ENCODE results near the gene AIF1L. TPM values are rescaled to one million over a fixed set of nuclear protein-coding genes. Genes with fewer than 3 reads are reported as not detected.

AIF1L gene
- total RNA-seq, 1 experiment from 2014 or later = 103 TPM

DNA sequence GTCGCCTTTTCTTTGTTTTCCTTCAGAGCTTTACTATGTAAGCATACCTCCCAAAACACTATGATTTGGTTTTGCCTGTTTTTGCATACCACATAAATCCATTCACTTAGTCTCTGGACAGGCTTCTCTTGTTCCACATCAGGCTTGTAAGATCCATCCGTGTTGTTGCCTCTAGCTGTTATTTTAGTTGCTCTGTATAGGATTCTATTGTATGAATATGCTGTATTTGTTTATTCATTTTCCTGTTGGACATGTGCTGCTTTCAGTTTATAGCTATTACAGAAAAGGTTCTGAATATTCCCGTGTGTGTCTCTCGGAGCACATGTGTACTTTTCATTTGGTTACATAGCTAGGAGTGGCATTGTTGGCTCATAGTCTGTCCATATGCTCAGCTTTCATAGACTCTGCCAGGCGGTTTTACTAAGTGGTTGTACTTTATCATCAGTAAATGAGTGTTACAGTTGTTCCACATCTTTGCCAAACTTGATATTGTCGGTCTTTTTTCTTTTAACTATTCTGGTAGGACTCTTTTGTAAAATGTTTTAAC, 70.9 kb downstream of the AIF1L start (continued):
- TF ChIP-seq ZNF263 (CRISPR knock-in tag; IDR thresholded peaks at IDR 0.05; ENCODE audit: low read depth) = no peak
- TF ChIP-seq MXD4 (CRISPR knock-in tag; IDR thresholded peaks at IDR 0.05; ENCODE audit: borderline replicate concordance) = no peak
- no peak for TF ChIP-seq GABPB1 (CRISPR knock-in tag; IDR thresholded peaks at IDR 0.05)
- TF ChIP-seq NR1H2 (CRISPR knock-in tag; IDR thresholded peaks at IDR 0.05) = no peak
- TF ChIP-seq, protein P1, sequence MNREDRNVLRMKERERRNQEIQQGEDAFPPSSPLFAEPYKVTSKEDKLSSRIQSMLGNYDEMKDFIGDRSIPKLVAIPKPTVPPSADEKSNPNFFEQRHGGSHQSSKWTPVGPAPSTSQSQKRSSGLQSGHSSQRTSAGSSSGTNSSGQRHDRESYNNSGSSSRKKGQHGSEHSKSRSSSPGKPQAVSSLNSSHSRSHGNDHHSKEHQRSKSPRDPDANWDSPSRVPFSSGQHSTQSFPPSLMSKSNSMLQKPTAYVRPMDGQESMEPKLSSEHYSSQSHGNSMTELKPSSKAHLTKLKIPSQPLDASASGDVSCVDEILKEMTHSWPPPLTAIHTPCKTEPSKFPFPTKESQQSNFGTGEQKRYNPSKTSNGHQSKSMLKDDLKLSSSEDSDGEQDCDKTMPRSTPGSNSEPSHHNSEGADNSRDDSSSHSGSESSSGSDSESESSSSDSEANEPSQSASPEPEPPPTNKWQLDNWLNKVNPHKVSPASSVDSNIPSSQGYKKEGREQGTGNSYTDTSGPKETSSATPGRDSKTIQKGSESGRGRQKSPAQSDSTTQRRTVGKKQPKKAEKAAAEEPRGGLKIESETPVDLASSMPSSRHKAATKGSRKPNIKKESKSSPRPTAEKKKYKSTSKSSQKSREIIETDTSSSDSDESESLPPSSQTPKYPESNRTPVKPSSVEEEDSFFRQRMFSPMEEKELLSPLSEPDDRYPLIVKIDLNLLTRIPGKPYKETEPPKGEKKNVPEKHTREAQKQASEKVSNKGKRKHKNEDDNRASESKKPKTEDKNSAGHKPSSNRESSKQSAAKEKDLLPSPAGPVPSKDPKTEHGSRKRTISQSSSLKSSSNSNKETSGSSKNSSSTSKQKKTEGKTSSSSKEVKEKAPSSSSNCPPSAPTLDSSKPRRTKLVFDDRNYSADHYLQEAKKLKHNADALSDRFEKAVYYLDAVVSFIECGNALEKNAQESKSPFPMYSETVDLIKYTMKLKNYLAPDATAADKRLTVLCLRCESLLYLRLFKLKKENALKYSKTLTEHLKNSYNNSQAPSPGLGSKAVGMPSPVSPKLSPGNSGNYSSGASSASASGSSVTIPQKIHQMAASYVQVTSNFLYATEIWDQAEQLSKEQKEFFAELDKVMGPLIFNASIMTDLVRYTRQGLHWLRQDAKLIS (CRISPR knock-in tag; IDR thresholded peaks at IDR 0.05; ENCODE audit: borderline replicate concordance) = no peak
- TF ChIP-seq, protein P2, sequence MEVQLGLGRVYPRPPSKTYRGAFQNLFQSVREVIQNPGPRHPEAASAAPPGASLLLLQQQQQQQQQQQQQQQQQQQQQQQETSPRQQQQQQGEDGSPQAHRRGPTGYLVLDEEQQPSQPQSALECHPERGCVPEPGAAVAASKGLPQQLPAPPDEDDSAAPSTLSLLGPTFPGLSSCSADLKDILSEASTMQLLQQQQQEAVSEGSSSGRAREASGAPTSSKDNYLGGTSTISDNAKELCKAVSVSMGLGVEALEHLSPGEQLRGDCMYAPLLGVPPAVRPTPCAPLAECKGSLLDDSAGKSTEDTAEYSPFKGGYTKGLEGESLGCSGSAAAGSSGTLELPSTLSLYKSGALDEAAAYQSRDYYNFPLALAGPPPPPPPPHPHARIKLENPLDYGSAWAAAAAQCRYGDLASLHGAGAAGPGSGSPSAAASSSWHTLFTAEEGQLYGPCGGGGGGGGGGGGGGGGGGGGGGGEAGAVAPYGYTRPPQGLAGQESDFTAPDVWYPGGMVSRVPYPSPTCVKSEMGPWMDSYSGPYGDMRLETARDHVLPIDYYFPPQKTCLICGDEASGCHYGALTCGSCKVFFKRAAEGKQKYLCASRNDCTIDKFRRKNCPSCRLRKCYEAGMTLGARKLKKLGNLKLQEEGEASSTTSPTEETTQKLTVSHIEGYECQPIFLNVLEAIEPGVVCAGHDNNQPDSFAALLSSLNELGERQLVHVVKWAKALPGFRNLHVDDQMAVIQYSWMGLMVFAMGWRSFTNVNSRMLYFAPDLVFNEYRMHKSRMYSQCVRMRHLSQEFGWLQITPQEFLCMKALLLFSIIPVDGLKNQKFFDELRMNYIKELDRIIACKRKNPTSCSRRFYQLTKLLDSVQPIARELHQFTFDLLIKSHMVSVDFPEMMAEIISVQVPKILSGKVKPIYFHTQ (CRISPR knock-in tag; IDR thresholded peaks at IDR 0.05) = no peak
- no peak for TF ChIP-seq ZNF121 (CRISPR knock-in tag; IDR thresholded peaks at IDR 0.05)
- no peak for TF ChIP-seq MYBL2 (CRISPR knock-in tag; IDR thresholded peaks at IDR 0.05)

DNA sequence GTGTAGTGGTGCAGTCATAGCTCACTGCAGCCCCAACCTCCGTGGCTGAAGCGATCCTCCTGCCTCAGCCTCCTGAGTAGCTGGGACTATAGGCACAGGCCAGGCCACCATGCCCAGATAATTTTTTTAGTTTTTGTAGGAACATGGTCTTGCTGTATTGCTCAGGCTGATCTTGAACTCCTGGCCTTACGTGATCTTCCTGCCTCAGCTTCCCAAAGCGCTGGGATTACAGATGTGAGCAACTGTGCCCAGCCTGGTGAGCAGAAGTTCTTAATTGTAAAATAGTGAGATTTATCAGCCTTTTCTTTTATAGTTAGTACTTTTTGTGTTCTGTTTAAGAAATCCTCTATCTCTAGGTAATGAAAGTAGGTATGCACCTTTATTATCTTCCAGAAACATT, 71.6 kb downstream of the AIF1L start:
- no peaks in the 10 kb centered on the region for H3K4me1 Mint-ChIP-seq
- TF ChIP-seq, protein P3, sequence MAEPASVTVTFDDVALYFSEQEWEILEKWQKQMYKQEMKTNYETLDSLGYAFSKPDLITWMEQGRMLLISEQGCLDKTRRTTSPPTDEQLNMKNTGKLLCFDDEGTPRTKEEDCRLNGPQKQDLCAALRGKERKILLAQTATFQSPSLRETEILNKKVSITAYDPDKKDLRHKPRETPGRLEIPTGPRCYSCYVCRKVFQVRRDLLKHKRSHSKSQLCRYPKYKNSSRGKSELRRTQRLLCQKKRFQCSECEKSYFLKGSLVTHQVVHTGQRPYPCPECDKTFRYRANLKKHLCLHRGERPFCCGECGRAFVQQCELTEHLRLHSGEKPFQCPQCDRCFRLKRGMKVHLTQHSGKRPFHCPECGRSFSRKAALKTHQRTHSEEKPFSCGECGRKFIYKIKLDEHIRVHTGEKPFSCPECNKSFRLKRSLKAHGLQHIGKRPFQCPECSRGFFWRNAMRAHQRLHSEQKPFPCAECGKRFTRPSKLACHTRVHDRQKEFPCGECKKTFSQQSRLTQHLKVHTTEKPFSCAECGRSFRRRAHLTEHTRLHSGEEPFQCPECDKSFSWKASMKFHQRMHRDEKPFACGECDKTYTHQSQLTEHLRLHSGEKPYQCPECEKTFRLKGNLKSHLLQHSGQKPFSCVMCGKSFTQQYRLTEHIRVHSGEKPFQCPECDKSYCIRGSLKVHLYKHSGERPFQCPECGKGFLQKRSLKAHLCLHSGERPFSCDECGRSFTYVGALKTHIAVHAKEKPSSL (CRISPR knock-in tag; conservative IDR thresholded peaks at IDR 0.05) = no peak
- TF ChIP-seq SOX15 (CRISPR knock-in tag; IDR thresholded peaks at IDR 0.05) = no peak
- TF ChIP-seq, protein P4, sequence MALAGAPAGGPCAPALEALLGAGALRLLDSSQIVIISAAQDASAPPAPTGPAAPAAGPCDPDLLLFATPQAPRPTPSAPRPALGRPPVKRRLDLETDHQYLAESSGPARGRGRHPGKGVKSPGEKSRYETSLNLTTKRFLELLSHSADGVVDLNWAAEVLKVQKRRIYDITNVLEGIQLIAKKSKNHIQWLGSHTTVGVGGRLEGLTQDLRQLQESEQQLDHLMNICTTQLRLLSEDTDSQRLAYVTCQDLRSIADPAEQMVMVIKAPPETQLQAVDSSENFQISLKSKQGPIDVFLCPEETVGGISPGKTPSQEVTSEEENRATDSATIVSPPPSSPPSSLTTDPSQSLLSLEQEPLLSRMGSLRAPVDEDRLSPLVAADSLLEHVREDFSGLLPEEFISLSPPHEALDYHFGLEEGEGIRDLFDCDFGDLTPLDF (CRISPR knock-in tag; IDR thresholded peaks at IDR 0.05) = no peak
- TF ChIP-seq, protein P5, sequence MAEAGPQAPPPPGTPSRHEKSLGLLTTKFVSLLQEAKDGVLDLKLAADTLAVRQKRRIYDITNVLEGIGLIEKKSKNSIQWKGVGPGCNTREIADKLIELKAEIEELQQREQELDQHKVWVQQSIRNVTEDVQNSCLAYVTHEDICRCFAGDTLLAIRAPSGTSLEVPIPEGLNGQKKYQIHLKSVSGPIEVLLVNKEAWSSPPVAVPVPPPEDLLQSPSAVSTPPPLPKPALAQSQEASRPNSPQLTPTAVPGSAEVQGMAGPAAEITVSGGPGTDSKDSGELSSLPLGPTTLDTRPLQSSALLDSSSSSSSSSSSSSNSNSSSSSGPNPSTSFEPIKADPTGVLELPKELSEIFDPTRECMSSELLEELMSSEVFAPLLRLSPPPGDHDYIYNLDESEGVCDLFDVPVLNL (CRISPR knock-in tag; IDR thresholded peaks at IDR 0.05; ENCODE audit: borderline replicate concordance, low read depth) = no peak
- TF ChIP-seq, protein P6, sequence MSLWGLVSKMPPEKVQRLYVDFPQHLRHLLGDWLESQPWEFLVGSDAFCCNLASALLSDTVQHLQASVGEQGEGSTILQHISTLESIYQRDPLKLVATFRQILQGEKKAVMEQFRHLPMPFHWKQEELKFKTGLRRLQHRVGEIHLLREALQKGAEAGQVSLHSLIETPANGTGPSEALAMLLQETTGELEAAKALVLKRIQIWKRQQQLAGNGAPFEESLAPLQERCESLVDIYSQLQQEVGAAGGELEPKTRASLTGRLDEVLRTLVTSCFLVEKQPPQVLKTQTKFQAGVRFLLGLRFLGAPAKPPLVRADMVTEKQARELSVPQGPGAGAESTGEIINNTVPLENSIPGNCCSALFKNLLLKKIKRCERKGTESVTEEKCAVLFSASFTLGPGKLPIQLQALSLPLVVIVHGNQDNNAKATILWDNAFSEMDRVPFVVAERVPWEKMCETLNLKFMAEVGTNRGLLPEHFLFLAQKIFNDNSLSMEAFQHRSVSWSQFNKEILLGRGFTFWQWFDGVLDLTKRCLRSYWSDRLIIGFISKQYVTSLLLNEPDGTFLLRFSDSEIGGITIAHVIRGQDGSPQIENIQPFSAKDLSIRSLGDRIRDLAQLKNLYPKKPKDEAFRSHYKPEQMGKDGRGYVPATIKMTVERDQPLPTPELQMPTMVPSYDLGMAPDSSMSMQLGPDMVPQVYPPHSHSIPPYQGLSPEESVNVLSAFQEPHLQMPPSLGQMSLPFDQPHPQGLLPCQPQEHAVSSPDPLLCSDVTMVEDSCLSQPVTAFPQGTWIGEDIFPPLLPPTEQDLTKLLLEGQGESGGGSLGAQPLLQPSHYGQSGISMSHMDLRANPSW (CRISPR knock-in tag; conservative IDR thresholded peaks at IDR 0.05; ENCODE audit: low read depth) = no peak
- TF ChIP-seq ZNF138 (CRISPR knock-in tag; conservative IDR thresholded peaks at IDR 0.05) = no peak
- TF ChIP-seq SMAD4 (CRISPR knock-in tag; IDR thresholded peaks at IDR 0.05) = no peak
- TF ChIP-seq ZNF671 (CRISPR knock-in tag; IDR thresholded peaks at IDR 0.05) = no peak
- no peak for TF ChIP-seq ZNF232 (CRISPR knock-in tag; IDR thresholded peaks at IDR 0.05)
- TF ChIP-seq, protein P7, sequence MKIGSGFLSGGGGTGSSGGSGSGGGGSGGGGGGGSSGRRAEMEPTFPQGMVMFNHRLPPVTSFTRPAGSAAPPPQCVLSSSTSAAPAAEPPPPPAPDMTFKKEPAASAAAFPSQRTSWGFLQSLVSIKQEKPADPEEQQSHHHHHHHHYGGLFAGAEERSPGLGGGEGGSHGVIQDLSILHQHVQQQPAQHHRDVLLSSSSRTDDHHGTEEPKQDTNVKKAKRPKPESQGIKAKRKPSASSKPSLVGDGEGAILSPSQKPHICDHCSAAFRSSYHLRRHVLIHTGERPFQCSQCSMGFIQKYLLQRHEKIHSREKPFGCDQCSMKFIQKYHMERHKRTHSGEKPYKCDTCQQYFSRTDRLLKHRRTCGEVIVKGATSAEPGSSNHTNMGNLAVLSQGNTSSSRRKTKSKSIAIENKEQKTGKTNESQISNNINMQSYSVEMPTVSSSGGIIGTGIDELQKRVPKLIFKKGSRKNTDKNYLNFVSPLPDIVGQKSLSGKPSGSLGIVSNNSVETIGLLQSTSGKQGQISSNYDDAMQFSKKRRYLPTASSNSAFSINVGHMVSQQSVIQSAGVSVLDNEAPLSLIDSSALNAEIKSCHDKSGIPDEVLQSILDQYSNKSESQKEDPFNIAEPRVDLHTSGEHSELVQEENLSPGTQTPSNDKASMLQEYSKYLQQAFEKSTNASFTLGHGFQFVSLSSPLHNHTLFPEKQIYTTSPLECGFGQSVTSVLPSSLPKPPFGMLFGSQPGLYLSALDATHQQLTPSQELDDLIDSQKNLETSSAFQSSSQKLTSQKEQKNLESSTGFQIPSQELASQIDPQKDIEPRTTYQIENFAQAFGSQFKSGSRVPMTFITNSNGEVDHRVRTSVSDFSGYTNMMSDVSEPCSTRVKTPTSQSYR (CRISPR knock-in tag; IDR thresholded peaks at IDR 0.05) = no peak
- TF ChIP-seq ZBTB21 (CRISPR knock-in tag; IDR thresholded peaks at IDR 0.05; ENCODE audit: borderline replicate concordance) = no peak

More for the DNA sequence above, 71.6 kb downstream of the AIF1L start:
- ChIA-PET POLR2A (no interaction called here), CTCF (interaction anchor here (1.3 kb wide), 1 partner anchor 168 kb away, joined by 5 read pairs; no protein-coding TSS in a partner anchor)
- Mint-ChIP-seq H3K4me3 (no peak overlapping the region), H3K27me3 (ENCODE audit: low read depth) (no peaks in the 10 kb centered on the region), H3K36me3 (peaks cover 34% of the 10 kb centered on the region), H3K9me3 (peaks cover 5% of the 10 kb centered on the region; the same call in 1 of the 2 replicates), H3K27ac (no peak overlapping the region)
- no peak for DNase-seq (ENCODE audit: low spot score)
- no peak for ATAC-seq
